K562 (cell line): Measurements from ENCODE around the gene SCAMP1. TPM values are rescaled to one million over a fixed set of nuclear protein-coding genes. Genes with fewer than 3 reads are reported as not detected.

Experiments used
- ARID2 ChIP-seq: fragments of 450-650 bp; IDR thresholded peaks from 2 replicates; pipeline ENCODE4 v1.6.1; 2017; ENCODE audit warnings: antibody characterized with exemption, mild to moderate bottlenecking
- BDP1 ChIP-seq: IDR thresholded peaks from 3 replicates; pipeline ENCODE4 v1.6.1; 2011; ENCODE audit not compliant: insufficient read length, insufficient read depth
- CCAR2 ChIP-seq: fragments of 200-400 bp; formaldehyde crosslinking; IDR thresholded peaks from 2 replicates; pipeline ENCODE4 v1.6.1; 2017; ENCODE audit warnings: mild to moderate bottlenecking, low read depth, low read length
- ELF4 ChIP-seq: fragments of 450-650 bp; formaldehyde crosslinking; IDR thresholded peaks from 2 replicates; pipeline ENCODE4 v1.4.0; 2022; ENCODE audit warnings: missing genetic modification characterization
- ELK1 ChIP-seq: sonication (generic); formaldehyde crosslinking; IDR thresholded peaks from 2 replicates; pipeline ENCODE4 v1.8.1; 2022; ENCODE audit warnings: missing genetic modification reagents
- GATA2 ChIP-seq: sonication (generic); formaldehyde crosslinking; IDR thresholded peaks from 2 replicates; pipeline ENCODE4 v1.4.0; 2020; ENCODE audit warnings: mild to moderate bottlenecking, missing genetic modification reagents
- HNRNPUL1 ChIP-seq: fragments of 200-400 bp; formaldehyde crosslinking; IDR thresholded peaks from 2 replicates; pipeline ENCODE4 v1.6.1; 2017; ENCODE audit warnings: low read length
- LEF1 ChIP-seq: fragments of 450-650 bp; IDR thresholded peaks from 2 replicates; pipeline ENCODE4 v1.6.1; 2016; ENCODE audit warnings: mild to moderate bottlenecking
- MEF2D ChIP-seq: conservative IDR thresholded peaks from 2 replicates; pipeline ENCODE4 v1.6.1; 2016; ENCODE audit warnings: low read depth, missing genetic modification characterization, missing compliant biosample characterization
- NELFE ChIP-seq: IDR thresholded peaks from 2 replicates; pipeline ENCODE4 v1.6.1; 2011; ENCODE audit warnings: mild to moderate bottlenecking; ENCODE audit not compliant: insufficient read depth, insufficient read length
- NRF1 ChIP-seq, 2 experiments: fragments of 450-650 bp; IDR thresholded peaks in 1 of 2; conservative IDR thresholded peaks in 1 of 2; 2 replicates each; pipeline ENCODE4 v1.6.1; 2014; ENCODE audit warnings: mild to moderate bottlenecking in 2 of 2
- RBM25 ChIP-seq: fragments of 200-400 bp; formaldehyde crosslinking; IDR thresholded peaks from 2 replicates; pipeline ENCODE4 v1.6.1; 2018; ENCODE audit warnings: low read length, low read depth, moderate library complexity; ENCODE audit not compliant: severe bottlenecking
- RHOXF2B ChIP-seq: fragments of 250-450 bp; sonication (Bioruptor Pico); conservative IDR thresholded peaks from 2 replicates; pipeline ENCODE4 v1.5.1; 2021
- SMAD2 ChIP-seq: fragments of 150-350 bp; IDR thresholded peaks from 2 replicates; pipeline ENCODE4 v1.6.1; 2014; ENCODE audit warnings: low read depth, mild to moderate bottlenecking, low read length
- SNRNP70 ChIP-seq: fragments of 200-400 bp; formaldehyde crosslinking; optimal IDR thresholded peaks from 2 replicates; pipeline ENCODE3; 2017; ENCODE audit warnings: low read depth, low read length
- TOE1 ChIP-seq, 2 experiments: fragments of 450-650 bp in 1 of 2; sonication (generic) in 1 of 2; formaldehyde crosslinking in 1 of 2; IDR thresholded peaks; 2 replicates each; pipeline versions ENCODE4 v1.7.1 to v1.8.0; 2016 to 2022; ENCODE audit warnings: borderline replicate concordance in 2 of 2, mild to moderate bottlenecking in 2 of 2, antibody characterized with exemption in 1 of 2, inconsistent platforms in 1 of 2, low read depth in 1 of 2, missing genetic modification reagents in 1 of 2, moderate library complexity in 1 of 2
- XRCC5 ChIP-seq: fragments of 200-400 bp; formaldehyde crosslinking; IDR thresholded peaks from 2 replicates; pipeline ENCODE4 v1.6.1; 2017; ENCODE audit warnings: low read depth, mild to moderate bottlenecking, low read length
- ZNF280B ChIP-seq: fragments of 250-450 bp; sonication (Bioruptor Pico); IDR thresholded peaks from 2 replicates; pipeline ENCODE4 v1.5.1; 2021; ENCODE audit warnings: mild to moderate bottlenecking
- ZNF766 ChIP-seq: fragments of 200-800 bp; sonication (Bioruptor generic); conservative IDR thresholded peaks from 2 replicates; pipeline ENCODE4 v1.6.1; 2016; ENCODE audit warnings: missing genetic modification characterization, missing compliant biosample characterization
- polyA plus RNA-seq, 8 experiments: library from polyadenylated mRNA; depleted of rRNA in 4 of 8; stranded (reverse) in 5 of 8; unstranded in 3 of 8; fragments of >200 nt; fragmentation: Nextera tagmentation in 2 of 8; fragmentation: Illumina TruSeq in 1 of 8; extraction: Ambion mirVana in 2 of 8; extraction: Trizol in 1 of 8; gene quantifications; 2 replicates each; pipeline versions ENCODE4 v1.2.1 to v1.2.3, GENCODE V29; 2011 to 2014; ENCODE audit warnings: inconsistent platforms in 1 of 8, missing spikeins in 1 of 8
- total RNA-seq, 7 experiments: library from RNA; depleted of rRNA in 6 of 7; stranded (reverse); fragments of >200 nt in 6 of 7; fragmentation: Illumina TruSeq in 2 of 7; extraction: Trizol in 2 of 7; gene quantifications; 2 replicates each; pipeline versions ENCODE4 v1.2.1 to v1.2.3, GENCODE V29; 2011 to 2021; ENCODE audit warnings: low replicate concordance in 1 of 7
- TF ChIP-seq, protein P1 (sequence below): fragments of 450-650 bp; IDR thresholded peaks from 2 replicates; pipeline ENCODE4 v1.6.1; 2017; ENCODE audit warnings: mild to moderate bottlenecking, moderate library complexity
- TF ChIP-seq, protein P2 (sequence below): fragments of 250-450 bp; sonication (Bioruptor Pico); IDR thresholded peaks from 2 replicates; pipeline ENCODE4 v1.8.0; 2022; ENCODE audit warnings: moderate library complexity, mild to moderate bottlenecking, inconsistent platforms
- TF ChIP-seq, protein P3 (sequence below): fragments of 450-650 bp; conservative IDR thresholded peaks from 2 replicates; pipeline ENCODE4 v1.6.1; 2016; ENCODE audit warnings: missing genetic modification characterization, low read depth, mild to moderate bottlenecking, missing compliant biosample characterization, moderate library complexity

SCAMP1 gene
- total and polyA plus RNA-seq, 9 of the 15 experiments (the other 6 are each of a cell fraction or from before 2014, with no cell fraction given) = 5.4 to 23.9 (median 13.8) TPM

- no peak for TF ChIP-seq SNRNP70
- TF ChIP-seq RHOXF2B (CRISPR knock-in tag) = no peak
- no peak for TF ChIP-seq NELFE
- peak; percentile 86 for TF ChIP-seq ZNF766 (CRISPR knock-in tag)
- no peak for TF ChIP-seq MEF2D (tag)
- no peak for TF ChIP-seq BDP1
- TF ChIP-seq XRCC5 = no peak
- TF ChIP-seq CCAR2 = no peak
- 0 out of 2 replicates have a peak, but pooled peaks have one; percentile 28 for TF ChIP-seq ARID2
- TF ChIP-seq, protein P1, sequence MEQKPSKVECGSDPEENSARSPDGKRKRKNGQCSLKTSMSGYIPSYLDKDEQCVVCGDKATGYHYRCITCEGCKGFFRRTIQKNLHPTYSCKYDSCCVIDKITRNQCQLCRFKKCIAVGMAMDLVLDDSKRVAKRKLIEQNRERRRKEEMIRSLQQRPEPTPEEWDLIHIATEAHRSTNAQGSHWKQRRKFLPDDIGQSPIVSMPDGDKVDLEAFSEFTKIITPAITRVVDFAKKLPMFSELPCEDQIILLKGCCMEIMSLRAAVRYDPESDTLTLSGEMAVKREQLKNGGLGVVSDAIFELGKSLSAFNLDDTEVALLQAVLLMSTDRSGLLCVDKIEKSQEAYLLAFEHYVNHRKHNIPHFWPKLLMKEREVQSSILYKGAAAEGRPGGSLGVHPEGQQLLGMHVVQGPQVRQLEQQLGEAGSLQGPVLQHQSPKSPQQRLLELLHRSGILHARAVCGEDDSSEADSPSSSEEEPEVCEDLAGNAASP = no peak
- TF ChIP-seq, protein P2, sequence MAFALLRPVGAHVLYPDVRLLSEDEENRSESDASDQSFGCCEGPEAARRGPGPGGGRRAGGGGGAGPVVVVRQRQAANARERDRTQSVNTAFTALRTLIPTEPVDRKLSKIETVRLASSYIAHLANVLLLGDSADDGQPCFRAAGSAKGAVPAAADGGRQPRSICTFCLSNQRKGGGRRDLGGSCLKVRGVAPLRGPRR (CRISPR knock-in tag) = no peak
- peak; percentile 93 for TF ChIP-seq LEF1
- TF ChIP-seq, protein P3, sequence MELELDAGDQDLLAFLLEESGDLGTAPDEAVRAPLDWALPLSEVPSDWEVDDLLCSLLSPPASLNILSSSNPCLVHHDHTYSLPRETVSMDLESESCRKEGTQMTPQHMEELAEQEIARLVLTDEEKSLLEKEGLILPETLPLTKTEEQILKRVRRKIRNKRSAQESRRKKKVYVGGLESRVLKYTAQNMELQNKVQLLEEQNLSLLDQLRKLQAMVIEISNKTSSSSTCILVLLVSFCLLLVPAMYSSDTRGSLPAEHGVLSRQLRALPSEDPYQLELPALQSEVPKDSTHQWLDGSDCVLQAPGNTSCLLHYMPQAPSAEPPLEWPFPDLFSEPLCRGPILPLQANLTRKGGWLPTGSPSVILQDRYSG (tag) = peak; percentile 64; the same call in 1 of the 2 replicates
- TF ChIP-seq TOE1 (IDR thresholded peaks at IDR 0.05; ENCODE audit: borderline replicate concordance) = peak; percentile 67; the same call in 1 of the 2 replicates
- no peak for TF ChIP-seq TOE1 (CRISPR knock-in tag; IDR thresholded peaks at IDR 0.05; ENCODE audit: borderline replicate concordance, low read depth)
- no peak for TF ChIP-seq HNRNPUL1
- peak; percentile 68 for TF ChIP-seq RBM25
- TF ChIP-seq NRF1 (conservative IDR thresholded peaks at IDR 0.05 in 1 of 2, IDR thresholded peaks at IDR 0.05 in 1 of 2) = 0 out of 4 replicates have a peak, but pooled peaks have one; percentile 10 to 26
- TF ChIP-seq GATA2 (CRISPR knock-in tag) = peak; percentile 92
- TF ChIP-seq ELK1 (CRISPR knock-in tag) = no peak
- no peak; the same call in 1 of the 2 replicates for TF ChIP-seq ELF4
- TF ChIP-seq SMAD2 = no peak
- no peak for TF ChIP-seq ZNF280B
Observed at GRCh38 chr5:78483809-78484521, 123.5 kb downstream of the SCAMP1 start (continued).
